HG03280 (cell line): ENCODE measurements around the gene MNAT1.

Experiments
- ATAC-seq: cut with Tn5 transposase; IDR thresholded peaks from one replicate; pipeline ENCODE4 v1.9.1; 2021; ENCODE audit warnings: mild to moderate bottlenecking, moderate library complexity; ENCODE audit not compliant: unreplicated experiment

MNAT1 gene

DNA sequence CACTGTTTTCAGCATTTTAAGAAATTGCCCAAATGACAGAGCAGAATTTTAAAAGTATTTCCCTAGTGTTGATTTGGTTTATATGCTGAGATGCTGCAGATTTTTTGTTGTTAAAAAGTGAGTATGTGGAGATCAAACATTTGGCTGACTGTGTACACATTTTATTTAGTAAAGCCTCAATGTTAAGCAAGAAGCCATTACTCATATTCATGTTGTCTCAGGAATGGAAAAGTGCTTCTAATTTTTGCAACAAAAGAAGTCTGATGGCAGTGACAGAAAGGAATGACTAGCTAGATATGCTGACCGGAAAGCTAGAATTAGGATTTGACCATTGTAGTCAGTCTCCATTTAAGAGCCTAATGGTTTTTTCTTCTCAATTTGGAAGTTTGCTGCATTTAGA lies 269.0 kb downstream of the MNAT1 start:
- ATAC-seq = no peak

DNA sequence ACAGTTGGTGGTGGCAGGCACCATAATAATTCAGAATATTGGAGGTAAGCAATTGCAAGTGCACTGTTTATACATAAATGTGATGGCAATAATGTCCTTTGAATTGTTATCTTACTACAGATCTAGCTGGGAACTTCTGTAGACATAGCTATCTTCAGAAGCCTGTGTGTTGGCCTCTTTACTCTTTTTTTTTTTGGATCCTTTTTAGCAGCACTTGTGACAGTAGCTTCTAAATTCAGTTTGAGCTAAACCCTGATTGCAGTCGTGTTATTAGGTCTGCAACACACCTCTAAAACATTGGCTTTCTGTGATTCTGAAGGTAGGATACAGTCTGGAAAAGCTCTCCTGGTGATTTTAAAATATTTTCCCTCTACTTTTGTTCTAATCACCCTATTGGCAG lies 285.0 kb downstream of the MNAT1 start:
- ATAC-seq = no peak
